Measurements from ENCODE around the gene LEKR1.

DNA sequence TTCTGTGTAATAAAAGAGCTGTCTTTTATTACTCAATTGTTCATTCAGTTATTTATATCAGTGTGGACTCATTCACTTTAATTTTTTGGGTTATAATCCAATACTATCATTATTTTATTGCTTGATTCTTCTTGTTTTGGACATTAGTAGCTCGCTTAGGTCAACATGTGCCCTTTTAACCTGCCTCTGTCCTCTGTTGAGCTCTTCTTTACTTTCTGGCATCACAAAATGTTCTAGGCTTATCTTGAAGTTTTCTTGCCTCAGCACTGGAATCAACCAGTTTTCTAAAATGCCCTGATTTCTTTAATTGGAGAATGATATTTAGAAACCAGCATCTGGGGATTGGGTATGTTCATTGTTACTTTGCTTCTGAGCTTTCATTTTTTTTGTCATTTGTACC, 82.2 kb downstream of the LEKR1 start:
- TF ChIP-seq, protein P1, sequence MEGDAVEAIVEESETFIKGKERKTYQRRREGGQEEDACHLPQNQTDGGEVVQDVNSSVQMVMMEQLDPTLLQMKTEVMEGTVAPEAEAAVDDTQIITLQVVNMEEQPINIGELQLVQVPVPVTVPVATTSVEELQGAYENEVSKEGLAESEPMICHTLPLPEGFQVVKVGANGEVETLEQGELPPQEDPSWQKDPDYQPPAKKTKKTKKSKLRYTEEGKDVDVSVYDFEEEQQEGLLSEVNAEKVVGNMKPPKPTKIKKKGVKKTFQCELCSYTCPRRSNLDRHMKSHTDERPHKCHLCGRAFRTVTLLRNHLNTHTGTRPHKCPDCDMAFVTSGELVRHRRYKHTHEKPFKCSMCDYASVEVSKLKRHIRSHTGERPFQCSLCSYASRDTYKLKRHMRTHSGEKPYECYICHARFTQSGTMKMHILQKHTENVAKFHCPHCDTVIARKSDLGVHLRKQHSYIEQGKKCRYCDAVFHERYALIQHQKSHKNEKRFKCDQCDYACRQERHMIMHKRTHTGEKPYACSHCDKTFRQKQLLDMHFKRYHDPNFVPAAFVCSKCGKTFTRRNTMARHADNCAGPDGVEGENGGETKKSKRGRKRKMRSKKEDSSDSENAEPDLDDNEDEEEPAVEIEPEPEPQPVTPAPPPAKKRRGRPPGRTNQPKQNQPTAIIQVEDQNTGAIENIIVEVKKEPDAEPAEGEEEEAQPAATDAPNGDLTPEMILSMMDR (IDR thresholded peaks at IDR 0.05): no peak
- no peak for TF ChIP-seq POLR2A (IDR thresholded peaks at IDR 0.05)

All from testis (tissue), 2 donors.